GM21360 (cell line): ENCODE measurements around the gene PDE4D.

ENCODE experiments used
- ATAC-seq: cut with Tn5 transposase; IDR thresholded peaks from one replicate; pipeline ENCODE4 v1.9.1; 2021; ENCODE audit warnings: mild to moderate bottlenecking, moderate library complexity; ENCODE audit not compliant: unreplicated experiment

Gene PDE4D

GRCh38 chr5:59529239-59529638 is 364.3 kb downstream of the PDE4D start:
- ATAC-seq: no peak

- no peak for ATAC-seq
Measured at GRCh38 chr5:59528202-59528862, 365.2 kb downstream of the PDE4D start.

- no peak for ATAC-seq
Measured at GRCh38 chr5:59525957-59526356, 367.6 kb downstream of the PDE4D start.

- no peak for ATAC-seq
Measured at GRCh38 chr5:59525311-59525710, 368.2 kb downstream of the PDE4D start.

- ATAC-seq: no peak
Measured at GRCh38 chr5:59522201-59522831, 371.2 kb downstream of the PDE4D start.

GRCh38 chr5:59521476-59521875 is 372.1 kb downstream of the PDE4D start:
- ATAC-seq: no peak

- ATAC-seq: no peak
Measured at GRCh38 chr5:59519338-59519737, 374.2 kb downstream of the PDE4D start.

- ATAC-seq: no peak
Measured at GRCh38 chr5:59517926-59518585, 375.5 kb downstream of the PDE4D start.

GRCh38 chr5:59516161-59516560 is 377.4 kb downstream of the PDE4D start:
- no peak for ATAC-seq

- ATAC-seq: no peak
Measured at GRCh38 chr5:59506285-59506877, 387.1 kb downstream of the PDE4D start.

- no peak for ATAC-seq
Measured at GRCh38 chr5:59504043-59504442, 389.5 kb downstream of the PDE4D start.

- ATAC-seq: no peak
Measured at GRCh38 chr5:59503220-59503619, 390.3 kb downstream of the PDE4D start.

GRCh38 chr5:59501316-59501715 is 392.2 kb downstream of the PDE4D start:
- ATAC-seq: no peak

GRCh38 chr5:59500014-59500413 is 393.5 kb downstream of the PDE4D start:
- ATAC-seq: no peak

- ATAC-seq: no peak
Measured at GRCh38 chr5:59497207-59497606, 396.3 kb downstream of the PDE4D start.

GRCh38 chr5:59496524-59497134 is 396.9 kb downstream of the PDE4D start:
- no peak for ATAC-seq

GRCh38 chr5:59491945-59492344 is 401.6 kb downstream of the PDE4D start:
- ATAC-seq: no peak

- no peak for ATAC-seq
Measured at GRCh38 chr5:59489551-59489950, 404.0 kb downstream of the PDE4D start.

GRCh38 chr5:59487772-59488729 is 405.5 kb downstream of the PDE4D start:
- no peak for ATAC-seq

- ATAC-seq: no peak
Measured at GRCh38 chr5:59487068-59487686, 406.3 kb downstream of the PDE4D start.
